PC-3 (cell line): Measurements from ENCODE around the gene ZNF213. TPM values are rescaled to one million over a fixed set of nuclear protein-coding genes. Genes with fewer than 3 reads are reported as not detected.

Experiments used
- ATAC-seq: fragments of 200-7000 bp; cut with Tn5 transposase; 2 replicates; pipeline ENCODE4 v1.9.1; 2020; ENCODE audit warnings: mild to moderate bottlenecking, moderate library complexity
- BruUV-seq: library from RNA; stranded (reverse); fragments of 400-500 nt; replicated peaks from 2 replicates; lab custom pipeline; 2021; lab: Mats Ljungman, UMichigan
- CTCF ChIA-PET: fragments of 300-600 bp; sonication (Branson Sonifier 250); formaldehyde crosslinking; loops from one replicate; lab custom pipeline; 2022; ENCODE audit warnings: antibody characterized with exemption; lab: Charles Lee
- POLR2A ChIA-PET: fragments of 300-600 bp; sonication (Branson Sonifier 250); formaldehyde crosslinking; loops from one replicate; lab custom pipeline; 2022; ENCODE audit warnings: antibody characterized with exemption; ENCODE audit not compliant: unreplicated experiment; lab: Charles Lee
- DNase-seq: peaks from one replicate; pipeline ENCODE4 v3.0.0-alpha.2; 2015
- H2AFZ ChIP-seq: fragments of 300-600 bp; sonication (generic); 2 replicates; pipeline ENCODE4 v1.6.0; 2016; ENCODE audit warnings: antibody characterized with exemption, low read length
- H3F3A ChIP-seq: fragments of 300-600 bp; sonication (generic); one replicate; pipeline ENCODE4 v1.6.0; 2017; ENCODE audit warnings: antibody characterized with exemption, low read length, control low read depth, mild to moderate bottlenecking; ENCODE audit not compliant: unreplicated experiment
- H3K27ac ChIP-seq: fragments of 300-600 bp; sonication (generic); 2 replicates; pipeline ENCODE4 v1.5.1; 2016; ENCODE audit warnings: mild to moderate bottlenecking, low read length
- H3K27me3 ChIP-seq: fragments of 300-600 bp; sonication (generic); 2 replicates; pipeline ENCODE4 v1.6.1; 2016; ENCODE audit warnings: low read length, mixed read lengths
- H3K36me3 ChIP-seq: fragments of 300-600 bp; sonication (generic); 2 replicates; pipeline ENCODE4 v1.6.1; 2016; ENCODE audit warnings: low read depth, mixed run types, low read length, mixed read lengths
- H3K4me1 ChIP-seq: fragments of 300-600 bp; sonication (generic); 2 replicates; pipeline ENCODE4 v1.5.1; 2016; ENCODE audit warnings: low read length; ENCODE audit not compliant: insufficient read depth
- H3K4me2 ChIP-seq: fragments of 300-600 bp; sonication (generic); 2 replicates; pipeline ENCODE4 v1.6.0; 2016; ENCODE audit warnings: low read length
- H3K4me3 ChIP-seq: fragments of 300-600 bp; sonication (generic); 2 replicates; pipeline ENCODE4 v1.5.1; 2016; ENCODE audit warnings: mild to moderate bottlenecking, low read length, mixed read lengths
- H3K79me2 ChIP-seq: fragments of 300-600 bp; sonication (generic); 2 replicates; pipeline ENCODE4 v1.6.1; 2017; ENCODE audit warnings: low read length, mixed read lengths
- H3K9ac ChIP-seq: fragments of 300-600 bp; sonication (generic); 2 replicates; pipeline ENCODE4 v1.6.0; 2016; ENCODE audit warnings: mild to moderate bottlenecking, low read length
- H3K9me2 ChIP-seq: fragments of 300-600 bp; sonication (generic); replicated peaks from 2 replicates; pipeline ENCODE4 v1.6.1; 2016; ENCODE audit warnings: mixed run types, low read length, mixed read lengths
- H3K9me3 ChIP-seq: fragments of 300-600 bp; sonication (generic); 2 replicates; pipeline ENCODE4 v1.6.1; 2016; ENCODE audit warnings: low read length, mixed read lengths
- H4K20me1 ChIP-seq: fragments of 300-600 bp; sonication (generic); 2 replicates; pipeline ENCODE4 v1.6.1; 2016; ENCODE audit warnings: low read length, mixed read lengths
- EZH2 ChIP-seq: fragments of 300-600 bp; sonication (generic); IDR thresholded peaks from one replicate; pipeline ENCODE4 v1.6.1; 2017; ENCODE audit warnings: antibody characterized with exemption, mild to moderate bottlenecking, low read length; ENCODE audit not compliant: unreplicated experiment
- EZH2phosphoT487 ChIP-seq: fragments of 300-600 bp; sonication (generic); IDR thresholded peaks from 2 replicates; pipeline ENCODE4 v1.6.1; 2018; ENCODE audit warnings: mild to moderate bottlenecking, antibody characterized with exemption, low read length, borderline replicate concordance
- intact Hi-C: fragments of 100-400 bp; cut with micrococcal nuclease; formaldehyde crosslinking; loops from 2 replicates; pipeline ENCODE4 v1.9.0; 2023
- total RNA-seq: library from RNA; depleted of rRNA; stranded (reverse); fragments of >200 nt; gene quantifications from 2 replicates; pipeline ENCODE4 v1.2.3, GENCODE V29; 2014
- TF ChIP-seq, protein P1 (sequence below): fragments of 300-600 bp; sonication (generic); conservative IDR thresholded peaks from 2 replicates; pipeline ENCODE4 v1.5.1; 2017; ENCODE audit warnings: antibody characterized with exemption, low read depth, mild to moderate bottlenecking, low read length

Gene ZNF213
- total RNA-seq, 1 experiment from 2014 or later, result 3.6 TPM

DNA sequence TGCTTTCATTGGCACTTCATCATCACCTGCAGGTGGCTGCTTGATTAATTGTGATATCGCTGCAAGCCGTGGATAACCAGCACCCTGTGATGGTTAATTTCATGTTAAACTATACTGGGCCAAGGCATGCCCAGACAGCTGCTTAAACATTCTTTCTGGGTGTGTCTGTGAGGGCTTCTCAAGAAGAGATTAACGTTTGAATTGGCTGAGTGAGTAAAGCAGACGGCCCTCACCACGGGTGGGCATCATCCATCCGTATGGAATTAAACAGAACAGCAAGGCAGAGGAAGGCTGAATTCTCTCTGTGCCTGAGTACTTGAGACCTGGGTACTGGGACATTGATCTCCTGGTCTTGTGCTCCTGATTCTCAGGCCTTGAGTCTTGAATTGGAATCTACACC, 7.1 kb upstream of the ZNF213 start:
- H3K9me3 ChIP-seq, result no peaks in the 10 kb centered on the region
- no peak for ATAC-seq
- no peaks in the 10 kb centered on the region for H3K27me3 ChIP-seq
- H3K79me2 ChIP-seq, result peaks cover 5% of the 10 kb centered on the region
- no peak overlapping the region for H3K9ac ChIP-seq
- ChIA-PET CTCF (no interaction called here), POLR2A (no interaction called here)
- intact Hi-C loops, result no loop called here
- no peak overlapping the region for H2AFZ ChIP-seq
- no peak overlapping the region for H3K4me3 ChIP-seq
- BruUV-seq, result no TSS peak
- H4K20me1 ChIP-seq, result no peaks in the 10 kb centered on the region
- no peak overlapping the region for H3K27ac ChIP-seq
- H3K4me1 ChIP-seq, result no peaks in the 10 kb centered on the region; the same call in 1 of the 2 replicates
- no peak for DNase-seq
- H3K9me2 ChIP-seq, result no peaks in the 10 kb centered on the region
- H3F3A ChIP-seq, result peaks cover 7% of the 10 kb centered on the region
- peaks cover 3% of the 10 kb centered on the region; the same call in 1 of the 2 replicates for H3K36me3 ChIP-seq
- no peak overlapping the region for H3K4me2 ChIP-seq
- TF ChIP-seq, protein P1, sequence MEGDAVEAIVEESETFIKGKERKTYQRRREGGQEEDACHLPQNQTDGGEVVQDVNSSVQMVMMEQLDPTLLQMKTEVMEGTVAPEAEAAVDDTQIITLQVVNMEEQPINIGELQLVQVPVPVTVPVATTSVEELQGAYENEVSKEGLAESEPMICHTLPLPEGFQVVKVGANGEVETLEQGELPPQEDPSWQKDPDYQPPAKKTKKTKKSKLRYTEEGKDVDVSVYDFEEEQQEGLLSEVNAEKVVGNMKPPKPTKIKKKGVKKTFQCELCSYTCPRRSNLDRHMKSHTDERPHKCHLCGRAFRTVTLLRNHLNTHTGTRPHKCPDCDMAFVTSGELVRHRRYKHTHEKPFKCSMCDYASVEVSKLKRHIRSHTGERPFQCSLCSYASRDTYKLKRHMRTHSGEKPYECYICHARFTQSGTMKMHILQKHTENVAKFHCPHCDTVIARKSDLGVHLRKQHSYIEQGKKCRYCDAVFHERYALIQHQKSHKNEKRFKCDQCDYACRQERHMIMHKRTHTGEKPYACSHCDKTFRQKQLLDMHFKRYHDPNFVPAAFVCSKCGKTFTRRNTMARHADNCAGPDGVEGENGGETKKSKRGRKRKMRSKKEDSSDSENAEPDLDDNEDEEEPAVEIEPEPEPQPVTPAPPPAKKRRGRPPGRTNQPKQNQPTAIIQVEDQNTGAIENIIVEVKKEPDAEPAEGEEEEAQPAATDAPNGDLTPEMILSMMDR, result no peak
- TF ChIP-seq EZH2phosphoT487 (no peak), EZH2 (no peak)

DNA sequence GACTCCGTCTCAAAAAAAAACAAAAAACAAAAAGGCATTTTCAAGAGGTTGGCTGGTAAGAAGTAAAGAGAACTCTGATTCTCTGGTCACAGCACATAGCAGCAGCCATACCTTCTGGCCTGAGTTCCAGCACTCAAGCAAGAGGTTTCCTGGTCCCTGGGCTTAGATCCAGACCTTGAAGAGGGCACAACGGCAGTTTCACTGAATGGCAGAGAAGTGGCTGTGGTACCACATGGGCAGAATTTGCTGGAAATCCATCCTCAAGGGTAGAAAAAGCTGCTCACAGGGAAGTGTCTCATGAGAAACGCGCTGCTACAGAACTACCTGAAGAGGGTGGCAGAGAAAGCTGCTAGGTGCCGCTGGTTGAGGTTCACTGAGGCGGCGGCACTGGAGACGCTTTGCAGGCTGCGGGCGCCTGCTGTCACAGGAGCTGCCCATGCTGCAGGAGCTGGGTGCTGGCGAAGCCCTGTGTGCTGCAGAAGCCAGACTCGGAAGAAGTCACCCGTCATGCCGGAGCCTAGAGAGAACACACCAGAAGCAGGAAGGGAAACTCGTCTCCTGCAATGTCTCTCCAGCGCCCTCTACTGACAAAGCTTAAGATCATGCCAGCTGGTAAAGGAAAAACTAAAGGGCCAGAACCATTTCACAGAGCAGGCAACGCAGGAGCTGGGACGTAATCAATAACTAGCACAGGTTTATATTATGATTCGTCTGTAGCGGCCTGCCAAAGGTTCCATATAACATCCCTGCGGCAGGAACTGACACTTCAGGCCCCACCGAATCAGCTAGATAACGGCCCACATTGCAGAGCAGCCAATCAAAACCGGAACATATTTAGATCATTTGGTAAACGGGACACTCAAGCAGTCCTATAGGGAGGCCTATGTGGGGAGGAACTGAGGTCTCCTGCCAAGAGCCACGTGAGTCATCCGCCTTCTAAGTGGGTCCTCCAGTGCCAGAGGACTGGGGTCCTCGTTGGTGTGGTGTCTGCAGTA, 5.4 kb upstream of the ZNF213 start:
- Histone ChIP-seq H3K27me3 (no peaks in the 10 kb centered on the region), H3K4me3 (no peak overlapping the region; the same call in 1 of the 2 replicates), H3K27ac (no peak overlapping the region), H2AFZ (0 out of 2 replicates have a peak overlapping the region, but pooled peaks have one; percentile 32), H3K4me1 (no peaks in the 10 kb centered on the region), H3K4me2 (peak overlapping the region; percentile 52), H3K9me3 (no peaks in the 10 kb centered on the region), H3K36me3 (peaks cover 3% of the 10 kb centered on the region; the same call in 1 of the 2 replicates), H3F3A (peaks cover 7% of the 10 kb centered on the region), H3K79me2 (peaks cover 20% of the 10 kb centered on the region), H3K9ac (no peak overlapping the region), H3K9me2 (no peaks in the 10 kb centered on the region), H4K20me1 (no peaks in the 10 kb centered on the region)
- DNase-seq (peak; percentile 74), ATAC-seq (peak; percentile 62)
- TF ChIP-seq EZH2phosphoT487 (no peak), EZH2 (no peak)
- TF ChIP-seq, protein P1, result peak; percentile 84
- CTCF ChIA-PET, result interaction anchor here (1.0 kb wide), 2 partner anchors 16 to 41 kb away, joined by 3 read pairs; no protein-coding TSS in a partner anchor
- POLR2A ChIA-PET, result no interaction called here
- intact Hi-C loops, result no loop called here
- BruUV-seq, result no TSS peak
